ENCODE data around the gene RNF224.
"Not testable (repeated sequence)": the region's sequence is repeated elsewhere in the genome, so short reads cannot be mapped to it uniquely, and the experiment has no call there.

Gene RNF224

DNA sequence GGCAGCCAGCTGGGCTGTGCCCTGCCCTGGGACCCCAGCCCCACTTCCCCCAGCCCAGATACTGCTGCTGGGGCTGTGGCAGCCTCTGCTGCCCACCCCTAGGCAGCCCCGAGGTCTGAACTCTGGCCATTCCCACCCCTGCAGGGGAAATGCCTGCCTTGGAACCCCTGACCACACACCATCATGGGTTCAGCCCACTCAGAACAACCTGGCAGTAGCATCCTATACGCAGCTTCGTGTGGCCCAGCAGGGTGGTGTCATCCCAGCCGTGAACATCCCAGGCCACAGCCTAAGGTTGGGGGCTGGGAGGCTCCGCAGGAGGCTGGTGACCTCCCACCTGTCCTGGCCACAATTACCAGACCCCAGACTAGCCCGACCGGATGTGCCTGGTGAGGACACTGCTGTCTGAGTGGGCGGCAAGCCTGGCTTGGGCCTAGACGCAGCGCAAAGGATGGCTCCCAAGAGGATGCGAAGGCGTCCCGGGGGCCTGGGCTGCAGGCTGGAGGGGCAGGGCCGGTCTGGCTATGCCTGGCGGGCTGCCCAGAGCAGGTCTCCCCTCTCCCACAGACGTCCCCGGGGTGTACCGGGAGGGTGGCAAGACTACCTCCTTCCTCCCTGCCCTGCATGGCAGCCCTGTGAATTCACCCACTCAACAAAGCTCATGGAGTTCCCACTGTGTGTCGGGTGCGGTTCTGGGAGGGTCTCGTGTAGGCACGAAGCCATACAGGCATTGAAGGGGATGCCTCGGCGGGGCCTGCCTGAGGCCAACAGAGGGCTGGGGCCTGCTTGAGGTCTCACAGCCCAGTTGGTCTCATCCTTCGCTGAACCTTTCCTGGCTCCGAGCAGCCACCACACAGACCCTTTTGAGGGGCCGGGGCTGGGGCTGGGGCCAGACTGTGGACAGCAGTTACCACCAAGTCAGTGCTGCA, 1.9 kb downstream of the RNF224 start:
- DNase-seq, result no peak

DNA sequence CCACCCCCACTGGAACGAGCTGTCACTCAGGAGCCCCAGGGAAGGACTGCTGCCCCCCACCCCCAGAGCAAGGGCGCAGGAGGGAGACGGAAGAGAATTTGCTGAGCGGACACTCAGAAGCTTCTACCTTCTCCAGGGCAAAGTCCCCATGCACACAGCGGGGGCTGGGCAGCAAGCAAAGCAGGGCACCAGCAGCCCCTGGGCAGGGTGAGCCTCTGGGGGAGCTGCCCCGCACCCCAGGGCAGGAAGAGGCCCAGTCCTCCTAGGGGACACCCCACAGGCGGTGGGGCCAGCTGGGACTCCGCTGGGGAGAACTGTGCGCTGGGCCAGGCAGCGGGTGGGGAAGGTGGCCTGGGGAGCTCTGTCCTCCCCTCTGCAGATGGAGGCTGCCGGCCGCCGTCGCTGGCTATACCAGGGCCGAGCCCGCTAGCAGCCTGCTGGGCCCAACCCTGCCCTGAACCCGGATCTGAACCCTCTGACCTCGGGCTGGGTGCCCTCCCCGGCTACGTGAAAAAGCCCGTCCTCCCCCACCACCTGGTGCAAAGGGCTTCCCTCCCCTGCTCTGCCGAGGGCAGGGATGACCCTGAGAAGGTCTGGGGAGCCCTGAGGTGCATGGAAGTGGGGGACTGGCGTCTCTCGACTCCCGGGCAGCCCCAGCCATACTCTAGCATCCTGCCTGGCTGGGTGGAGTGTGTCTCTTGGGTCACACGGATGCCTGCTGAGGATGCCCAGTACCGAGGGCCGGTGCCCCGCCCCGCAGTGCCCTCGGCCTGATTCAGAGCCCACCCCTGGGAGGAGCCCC, 2.8 kb downstream of the RNF224 start:
- no peak for DNase-seq

GRCh38 chr9:137230705-137231371, 3.5 kb downstream of the RNF224 start, which contains the start of gene SLC34A3:
Gene SLC34A3, plus strand, starts transcription at chr9:137230901. Its CDS starts 802 bp downstream, at chr9:137231703.
- DNase-seq, result no peak

GRCh38 chr9:137231372-137232039, 4.2 kb downstream of the RNF224 start:
- no peak for DNase-seq

DNA sequence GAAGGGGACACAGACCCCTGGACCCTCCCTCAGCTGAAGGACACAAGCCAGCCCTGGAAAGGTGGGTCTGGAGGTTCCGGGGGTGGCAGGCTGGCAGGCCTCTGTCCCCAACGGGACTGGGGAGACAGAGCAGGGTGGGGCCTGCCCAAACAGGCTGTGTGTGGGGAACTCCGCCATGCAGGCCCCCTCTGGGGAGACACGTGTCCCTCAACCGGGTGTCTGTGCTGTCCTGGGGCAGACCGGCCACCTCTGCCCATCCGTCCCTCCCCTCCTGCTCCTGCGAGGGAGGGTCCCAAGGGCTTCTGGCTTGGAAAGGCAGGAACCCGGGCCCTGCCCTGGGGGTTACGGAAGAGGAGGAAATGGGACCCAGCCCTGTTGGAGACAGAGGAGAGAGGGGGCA, 4.8 kb downstream of the RNF224 start:
- DNase-seq, result no peak

DNA sequence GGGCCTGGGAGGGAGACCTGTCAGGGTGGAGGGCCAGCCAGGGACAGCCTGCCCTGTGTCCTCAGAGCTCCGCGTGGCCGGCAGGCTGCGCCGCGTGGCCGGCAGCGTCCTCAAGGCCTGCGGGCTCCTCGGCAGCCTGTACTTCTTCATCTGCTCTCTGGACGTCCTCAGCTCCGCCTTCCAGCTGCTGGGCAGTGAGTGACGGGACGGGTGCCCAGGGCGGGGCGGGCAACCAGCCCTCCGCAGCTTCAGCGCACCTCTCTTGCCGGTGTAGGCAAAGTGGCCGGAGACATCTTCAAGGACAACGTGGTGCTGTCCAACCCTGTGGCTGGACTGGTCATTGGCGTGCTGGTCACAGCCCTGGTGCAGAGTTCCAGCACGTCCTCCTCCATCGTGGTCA, 5.2 kb downstream of the RNF224 start:
- no peak for DNase-seq

DNA sequence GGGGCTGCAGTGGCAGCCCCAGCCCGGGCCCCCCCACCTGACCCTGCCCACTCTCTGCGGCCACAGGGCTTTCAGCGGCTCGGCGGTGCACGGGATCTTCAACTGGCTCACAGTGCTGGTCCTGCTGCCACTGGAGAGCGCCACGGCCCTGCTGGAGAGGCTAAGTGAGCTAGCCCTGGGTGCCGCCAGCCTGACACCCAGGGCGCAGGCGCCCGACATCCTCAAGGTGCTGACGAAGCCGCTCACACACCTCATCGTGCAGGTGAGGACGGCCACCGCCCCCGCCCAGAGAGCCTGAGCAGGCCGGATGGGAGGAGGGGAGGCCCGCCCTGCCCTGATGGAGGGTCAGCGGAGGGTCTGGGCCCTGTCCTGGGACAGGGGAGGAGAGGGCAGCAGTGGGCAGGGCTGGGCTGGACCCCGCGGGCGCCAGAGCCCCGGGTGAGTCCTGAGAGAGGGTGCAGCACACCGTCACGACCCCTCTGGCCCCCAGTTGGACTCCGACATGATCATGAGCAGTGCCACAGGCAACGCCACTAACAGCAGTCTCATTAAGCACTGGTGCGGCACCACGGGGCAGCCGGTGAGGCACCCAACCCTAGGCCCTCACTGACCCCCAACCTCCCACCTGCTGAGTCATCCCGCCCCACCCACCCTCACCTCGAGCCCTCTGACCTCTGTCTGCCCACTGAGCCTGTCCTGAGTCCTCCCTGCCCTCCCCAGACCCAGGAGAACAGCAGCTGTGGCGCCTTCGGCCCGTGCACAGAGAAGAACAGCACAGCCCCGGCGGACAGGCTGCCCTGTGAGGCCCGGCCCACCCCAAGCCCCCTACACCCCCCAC, 6.1 kb downstream of the RNF224 start:
- no peak for DNase-seq

GRCh38 chr9:137234055-137234697, 6.9 kb downstream of the RNF224 start:
- DNase-seq, result no peak

GRCh38 chr9:137234758-137235423, 7.6 kb downstream of the RNF224 start:
- DNase-seq, result no peak

GRCh38 chr9:137235424-137236237, 8.3 kb downstream of the RNF224 start:
- no peak for DNase-seq

GRCh38 chr9:137236238-137236935, 9.1 kb downstream of the RNF224 start:
- DNase-seq, result peak; percentile 94

GRCh38 chr9:137236936-137237421, 9.7 kb downstream of the RNF224 start:
- no peak for DNase-seq

GRCh38 chr9:137237759-137238726, 10.7 kb downstream of the RNF224 start:
- no peak for DNase-seq

DNA sequence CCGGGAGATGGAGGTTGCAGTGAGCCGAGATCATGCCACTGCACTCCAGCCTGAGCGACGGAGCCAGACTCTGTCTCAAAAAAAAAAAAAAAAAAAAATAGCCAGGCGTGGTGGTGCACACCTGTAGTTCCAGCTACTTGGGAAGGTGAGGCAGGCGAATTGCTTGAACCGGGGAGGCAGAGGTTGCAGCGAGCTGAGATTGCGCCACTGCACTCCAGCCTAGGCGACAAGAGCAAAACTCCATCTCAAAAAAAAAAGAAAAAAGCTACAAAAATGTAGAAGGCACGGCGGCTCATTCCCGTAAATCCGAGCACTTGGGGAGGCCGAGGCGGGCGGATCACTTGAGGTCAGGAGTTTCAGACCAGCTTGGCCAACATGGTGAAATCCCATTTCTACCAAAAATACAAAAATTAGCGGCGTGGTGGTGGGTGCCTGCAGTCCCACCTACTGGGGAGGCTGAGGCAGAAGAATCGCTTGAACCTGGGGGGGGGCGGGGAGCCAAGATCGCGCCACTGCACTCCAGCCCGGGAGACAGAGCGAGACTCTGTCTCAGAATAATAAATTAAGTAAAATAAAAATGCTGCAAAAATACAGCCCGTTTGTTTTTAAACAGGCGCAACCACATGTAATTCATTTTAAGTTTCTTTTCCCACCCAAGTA, 12.4 kb downstream of the RNF224 start:
- not testable (repeated sequence) for DNase-seq

DNA sequence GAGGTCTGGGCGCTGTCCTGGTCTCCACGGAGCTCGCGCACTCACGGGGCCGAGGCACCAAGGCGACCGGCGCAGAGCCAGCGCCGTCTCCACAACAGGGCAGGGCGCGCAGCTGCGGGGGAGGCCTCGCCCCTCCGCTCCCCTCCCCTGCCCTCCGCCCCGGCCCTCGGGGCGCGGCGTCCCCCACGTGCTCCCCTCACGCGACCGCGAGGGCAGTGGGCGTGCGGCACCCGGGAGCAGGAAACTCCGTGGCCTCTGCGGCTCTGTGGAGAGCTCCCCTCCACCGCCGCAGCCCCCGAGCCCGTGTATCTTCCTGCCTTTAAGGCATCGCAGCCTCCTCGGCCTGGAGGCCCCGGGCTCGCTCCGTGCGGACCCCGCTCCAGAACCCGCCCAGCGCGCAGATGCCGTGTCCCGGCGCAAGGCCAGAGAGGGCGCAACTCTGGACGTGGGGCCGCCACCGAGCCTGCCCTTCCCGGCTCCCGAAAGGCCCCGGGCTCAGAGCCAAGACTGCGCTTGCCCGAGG, 13.1 kb downstream of the RNF224 start:
- peak; percentile 72 for DNase-seq

- peak; percentile 97 for DNase-seq
Measured at GRCh38 chr9:137240841-137241489, 13.7 kb downstream of the RNF224 start, which contains the start of gene TUBB4B. Gene TUBB4B, plus strand, starts transcription at chr9:137241287. Its CDS starts 74 bp downstream, at chr9:137241361.

Measured in CD4-positive, alpha-beta T cell treated with Interleukin-6 for 4 hours (primary cell).